H1 (cell line): ENCODE measurements around the gene OPCML. TPM values are rescaled to one million over a fixed set of nuclear protein-coding genes. Genes with fewer than 3 reads are reported as not detected.
A peak's percentile ranks its signal among the peaks of the same experiment; 100 is the strongest.

Source experiments
- CTCF ChIA-PET: fragments of 300-600 bp; sonication (Branson Sonifier 250); formaldehyde crosslinking; loops from one replicate; lab custom pipeline; 2021; ENCODE audit not compliant: partially characterized antibody; lab: Charles Lee
- POLR2A ChIA-PET: fragments of 300-600 bp; sonication (Branson Sonifier 250); formaldehyde crosslinking; loops from one replicate; lab custom pipeline; 2021; ENCODE audit warnings: inconsistent platforms; ENCODE audit not compliant: partially characterized antibody; lab: Charles Lee
- DNase-seq, 2 experiments: peaks; one replicate each; pipeline versions ENCODE4 v3.0.0 to v3.0.0-alpha.2; 2010 to 2022; ENCODE audit warnings: low spot score in 2 of 2, low read depth in 1 of 2, mixed read lengths in 1 of 2
- FAIRE-seq: peaks from 2 replicates; lab custom pipeline; 2011; peaks lifted over from hg19 to GRCh38; lab: Jason Lieb, UNC
- H2AFZ ChIP-seq: 2 replicates; pipeline ENCODE4 v1.8.1; 2012; ENCODE audit warnings: low read length, inconsistent platforms
- H2AK5ac ChIP-seq: 2 replicates; pipeline ENCODE4 v1.6.1; 2013; ENCODE audit warnings: low read depth, low read length
- H2BK120ac ChIP-seq: replicated peaks from 2 replicates; pipeline ENCODE3; 2013; ENCODE audit warnings: low read depth, low read length, inconsistent platforms
- H2BK12ac ChIP-seq: 2 replicates; pipeline ENCODE4 v1.6.1; 2013; ENCODE audit warnings: low read depth, low read length
- H2BK15ac ChIP-seq: 2 replicates; pipeline ENCODE4 v1.6.1; 2013; ENCODE audit warnings: low read length
- H2BK20ac ChIP-seq: 2 replicates; pipeline ENCODE4 v1.6.1; 2013; ENCODE audit warnings: low read length
- H2BK5ac ChIP-seq: 2 replicates; pipeline ENCODE4 v1.6.1; 2013; ENCODE audit warnings: low read depth, low read length
- H3K14ac ChIP-seq: 2 replicates; pipeline ENCODE4 v1.6.1; 2013; ENCODE audit warnings: inconsistent platforms; ENCODE audit not compliant: insufficient read length
- H3K18ac ChIP-seq: 2 replicates; pipeline ENCODE4 v1.6.1; 2013; ENCODE audit warnings: low read length; ENCODE audit errors: extremely low read depth
- H3K23ac ChIP-seq: 2 replicates; pipeline ENCODE4 v1.6.1; 2013; ENCODE audit warnings: inconsistent platforms; ENCODE audit not compliant: insufficient read length
- H3K23me2 ChIP-seq: 2 replicates; pipeline ENCODE4 v1.6.1; 2013; ENCODE audit warnings: low read depth, low read length
- H3K27ac ChIP-seq: 2 replicates; pipeline ENCODE4 v1.6.1; 2011; ENCODE audit warnings: low read depth, low read length, inconsistent platforms
- H3K27me3 ChIP-seq, 4 experiments: replicated peaks in 1 of 4; 1 replicate in 1 of 4; 2 replicates in 3 of 4; pipeline versions ENCODE4 v1.6.1 to v1.8.1; 2011 to 2013; ENCODE audit warnings: low read length in 3 of 4, mild to moderate bottlenecking in 3 of 4, inconsistent platforms in 2 of 4, mixed read lengths in 2 of 4, moderate library complexity in 1 of 4; ENCODE audit not compliant: control insufficient read depth in 3 of 4, insufficient read depth in 3 of 4; ENCODE audit errors: extremely low read depth in 1 of 4
- H3K36me3 ChIP-seq, 4 experiments: 2 replicates each; pipeline versions ENCODE4 v1.6.1 to v1.8.1; 2011 to 2013; ENCODE audit warnings: mild to moderate bottlenecking in 4 of 4, low read length in 3 of 4, moderate library complexity in 2 of 4, control low read depth in 1 of 4, inconsistent platforms in 1 of 4; ENCODE audit not compliant: insufficient read depth in 4 of 4, control insufficient read depth in 2 of 4
- H3K4ac ChIP-seq: replicated peaks from 2 replicates; pipeline ENCODE3; 2013; ENCODE audit warnings: low read length, low read depth, mixed read lengths, inconsistent platforms; ENCODE audit not compliant: insufficient read length
- H3K4me1 ChIP-seq, 4 experiments: replicated peaks in 1 of 4; 1 replicate in 1 of 4; 2 replicates in 3 of 4; pipeline versions ENCODE4 v1.6.1 to v1.8.1; 2011 to 2013; ENCODE audit warnings: low read length in 3 of 4, inconsistent platforms in 2 of 4, mixed read lengths in 1 of 4; ENCODE audit not compliant: insufficient read depth in 4 of 4, control insufficient read depth in 3 of 4
- H3K4me2 ChIP-seq, 2 experiments: 2 replicates each; pipeline versions ENCODE4 v1.6.1 to v1.8.1; 2011 to 2013; ENCODE audit warnings: low read depth in 2 of 2, low read length in 2 of 2, control low read depth in 1 of 2, inconsistent platforms in 1 of 2, mild to moderate bottlenecking in 1 of 2; ENCODE audit not compliant: insufficient read depth in 1 of 2
- H3K4me3 ChIP-seq, 4 experiments: fragments of 200-600, 300-600 bp in 1 of 4; sonication (generic), shearing (Covaris generic), sonication (Bioruptor Twin) in 1 of 4; 2 replicates each; pipeline versions ENCODE4 v1.5.1 to v1.8.1; 2011 to 2016; ENCODE audit warnings: low read length in 4 of 4, low read depth in 3 of 4, control low read depth in 2 of 4, inconsistent platforms in 2 of 4, mild to moderate bottlenecking in 2 of 4, mixed read lengths in 1 of 4, moderate library complexity in 1 of 4; ENCODE audit not compliant: insufficient read depth in 2 of 4; ENCODE audit errors: extremely low read depth in 1 of 4
- H3K56ac ChIP-seq: replicated peaks from 2 replicates; pipeline ENCODE3; 2013; ENCODE audit warnings: low read depth, mild to moderate bottlenecking, mixed read lengths, low read length, inconsistent platforms; ENCODE audit not compliant: insufficient read length
- H3K79me1 ChIP-seq: 2 replicates; pipeline ENCODE4 v1.6.1; 2013; ENCODE audit warnings: low read depth, low read length, control low read depth
- H3K79me2 ChIP-seq, 2 experiments: 2 replicates each; pipeline versions ENCODE4 v1.6.1 to v1.8.1; 2012 to 2013; ENCODE audit warnings: low read length in 2 of 2, mild to moderate bottlenecking in 2 of 2, inconsistent platforms in 1 of 2; ENCODE audit not compliant: insufficient read depth in 2 of 2, control insufficient read depth in 1 of 2
- H3K9ac ChIP-seq, 4 experiments: replicated peaks in 1 of 4; 1 replicate in 1 of 4; 2 replicates in 3 of 4; pipeline versions ENCODE4 v1.6.1 to v1.8.1; 2011 to 2013; ENCODE audit warnings: low read depth in 3 of 4, low read length in 3 of 4, control low read depth in 2 of 4, mild to moderate bottlenecking in 2 of 4, moderate library complexity in 2 of 4, inconsistent platforms in 1 of 4; ENCODE audit errors: extremely low read depth in 1 of 4
- H3K9me3 ChIP-seq, 2 experiments: 2 replicates each; pipeline versions ENCODE4 v1.6.1 to v1.8.1; 2012 to 2013; ENCODE audit warnings: mild to moderate bottlenecking in 2 of 2, moderate library complexity in 2 of 2, control low read depth in 1 of 2, inconsistent platforms in 1 of 2, low read depth in 1 of 2, low read length in 1 of 2, mixed read lengths in 1 of 2; ENCODE audit not compliant: insufficient read depth in 2 of 2
- H4K20me1 ChIP-seq, 2 experiments: replicated peaks in 1 of 2; 2 replicates each; pipeline versions ENCODE3 to v1.8.1; 2011 to 2013; ENCODE audit warnings: inconsistent platforms in 2 of 2, low read length in 2 of 2, mild to moderate bottlenecking in 1 of 2; ENCODE audit not compliant: insufficient read depth in 2 of 2, control insufficient read depth in 1 of 2
- H4K5ac ChIP-seq: 2 replicates; pipeline ENCODE4 v1.6.1; 2013; ENCODE audit warnings: low read length, low read depth, mixed read lengths, inconsistent platforms; ENCODE audit not compliant: insufficient read length
- H4K8ac ChIP-seq: 2 replicates; pipeline ENCODE4 v1.8.0; 2013; ENCODE audit warnings: mild to moderate bottlenecking, moderate library complexity, low read length, inconsistent platforms; ENCODE audit not compliant: insufficient read depth; ENCODE audit errors: extremely low read depth
- H4K91ac ChIP-seq: replicated peaks from 2 replicates; pipeline ENCODE3; 2013; ENCODE audit warnings: low read length, mixed read lengths, inconsistent platforms; ENCODE audit not compliant: insufficient read length
- BCL11A ChIP-seq, 2 experiments: IDR thresholded peaks; one replicate each; pipeline ENCODE4 v1.6.1; 2011; ENCODE audit warnings: low read depth in 2 of 2, low read length in 2 of 2, mild to moderate bottlenecking in 2 of 2
- CHD2 ChIP-seq: IDR thresholded peaks from 2 replicates; pipeline ENCODE4 v1.6.1; 2012; ENCODE audit warnings: low read length, improper control_type of control experiment
- CTBP2 ChIP-seq: IDR thresholded peaks from 2 replicates; pipeline ENCODE4 v1.7.0; 2011; ENCODE audit warnings: borderline replicate concordance, mild to moderate bottlenecking, moderate library complexity, mixed read lengths, low read length; ENCODE audit not compliant: insufficient read depth, insufficient read length
- EP300 ChIP-seq, 2 experiments: IDR thresholded peaks; 1 replicate in 1 of 2; 2 replicates in 1 of 2; pipeline ENCODE4 v1.6.1; 2011 to 2012; ENCODE audit warnings: low read depth in 2 of 2, low read length in 2 of 2, mild to moderate bottlenecking in 2 of 2, borderline replicate concordance in 1 of 2, inconsistent platforms in 1 of 2, moderate library complexity in 1 of 2
- HDAC2 ChIP-seq, 2 experiments: fragments of 300-600 bp in 1 of 2; sonication (generic) in 1 of 2; IDR thresholded peaks; 2 replicates each; pipeline ENCODE4 v1.6.1; 2011 to 2012; ENCODE audit warnings: low read depth in 2 of 2, low read length in 2 of 2, mild to moderate bottlenecking in 2 of 2, moderate library complexity in 2 of 2, borderline replicate concordance in 1 of 2, inconsistent platforms in 1 of 2
- RXRA ChIP-seq: IDR thresholded peaks from 2 replicates; pipeline ENCODE4 v1.6.1; 2011; ENCODE audit warnings: low read depth, mild to moderate bottlenecking, low read length, moderate library complexity; ENCODE audit not compliant: insufficient read depth
- YY1 ChIP-seq: IDR thresholded peaks from 2 replicates; pipeline ENCODE4 v1.6.1; 2011; ENCODE audit warnings: low read depth, mild to moderate bottlenecking, low read length
- WGBS, 2 experiments: shearing (Covaris generic) in 1 of 2; methylation state at CpG; one replicate each; pipeline versions ENCODE4 v1.1.6 to v1.1.7; 2013 to 2015; ENCODE audit warnings: low lambda C conversion rate in 2 of 2, mixed read lengths in 2 of 2, inconsistent platforms in 1 of 2, low coverage in 1 of 2, missing lambda C conversion rate in 1 of 2; ENCODE audit not compliant: insufficient replicate concordance in 2 of 2, insufficient coverage in 1 of 2, insufficient read length in 1 of 2; ENCODE audit errors: extremely low coverage in 1 of 2, missing lambda C conversion rate in 1 of 2; 5-methylcytosine and 5-hydroxymethylcytosine counted together
- polyA plus RNA-seq, 7 experiments: library from polyadenylated mRNA; depleted of rRNA in 3 of 7; stranded (reverse) in 5 of 7; unstranded in 2 of 7; fragments of >200 nt in 5 of 7; fragments of 200-250 nt in 2 of 7; gene quantifications; 1 replicate in 5 of 7; 2 replicates in 1 of 7; 4 replicates in 1 of 7; pipeline versions ENCODE4 v1.2.1 to v1.2.3, GENCODE V29; 2011 to 2013; ENCODE audit warnings: missing spikeins in 2 of 7, mixed read lengths in 2 of 7
- total RNA-seq: library from RNA; stranded (reverse); fragmentation: NEBNext Ultra II Directional; extraction: Animal tissue kit (Norgen Biotek cat#: 25700); gene quantifications from 2 replicates; pipeline ENCODE4 v1.2.1, GENCODE V29; 2021
- TF ChIP-seq, protein P1 (sequence below): IDR thresholded peaks from 2 replicates; pipeline ENCODE4 v1.6.1; 2011; ENCODE audit warnings: low read length, improper control_type of control experiment

Gene OPCML
- total and polyA plus RNA-seq, 2 of the 8 experiments (the other 6 are each of a cell fraction or from before 2014, with no cell fraction given) = 2.3 to 3.1 TPM

DNA sequence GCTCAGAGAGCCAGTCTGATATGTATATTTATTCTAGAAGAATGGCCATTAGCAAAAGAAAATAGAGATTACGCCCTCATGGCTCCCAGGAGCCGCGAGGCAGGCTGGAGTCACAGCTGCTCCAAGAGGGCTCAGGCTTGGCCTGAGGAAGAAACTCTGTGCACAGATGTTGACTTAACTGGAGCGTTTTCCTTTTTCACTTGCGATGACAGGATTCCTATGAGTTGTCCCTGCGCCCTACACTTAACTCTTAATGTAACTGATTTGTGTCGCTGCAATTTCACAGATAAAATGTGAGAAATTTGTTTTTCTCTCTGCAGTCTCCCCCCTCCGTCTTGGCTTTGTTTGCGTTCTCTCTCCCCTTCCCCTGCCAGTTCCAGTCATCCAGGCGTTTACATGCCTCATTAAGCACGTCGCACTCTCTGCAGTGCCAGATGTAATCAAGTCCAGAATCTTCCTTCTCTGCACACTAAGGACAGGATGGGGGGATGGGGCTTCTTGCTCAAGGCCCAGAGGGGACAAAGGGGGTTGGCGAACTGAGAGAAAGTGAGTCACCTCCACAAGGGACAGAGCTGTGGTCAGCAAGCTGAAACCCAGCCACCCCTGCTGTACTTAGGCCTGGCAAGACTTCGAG is 1101.8 kb downstream of the OPCML start:
- no peaks in the 10 kb centered on the region for H3K79me1 ChIP-seq
- no peak overlapping the region for H2BK5ac ChIP-seq
- no peak overlapping the region for H2BK15ac ChIP-seq
- FAIRE-seq = no peak
- no peak overlapping the region for H3K9ac ChIP-seq
- DNase-seq = no peak
- no peak overlapping the region for H3K4ac ChIP-seq
- WGBS, 2 experiments = 90% methylated on average over 13 of the region's 14 CpGs; no CpG with 5 or more reads in 1 of the 2 experiments
- H2AFZ ChIP-seq = 0 out of 2 replicates have a peak overlapping the region, but pooled peaks have one; percentile 3
- no peak overlapping the region for H3K4me3 ChIP-seq
- H2AK5ac ChIP-seq = no peak overlapping the region
- H3K4me2 ChIP-seq = no peak overlapping the region
- H2BK12ac ChIP-seq = peak overlapping the region; percentile 77; the same call in 1 of the 2 replicates
- peaks cover 0 to 9% (median under 1%) of the 10 kb centered on the region in 4 experiments; a peak in 2 of 7 replicates for H3K4me1 ChIP-seq
- no peak overlapping the region for H4K5ac ChIP-seq
- H3K23me2 ChIP-seq = no peaks in the 10 kb centered on the region
- H3K27me3 ChIP-seq = no peaks in the 10 kb centered on the region
- no peak overlapping the region for H3K27ac ChIP-seq
- no peak overlapping the region for H4K91ac ChIP-seq
- no peak overlapping the region for H2BK120ac ChIP-seq
- ChIA-PET CTCF (interaction anchor here (1.3 to 2.0 kb wide), 2 partner anchors 22 to 150 kb away, joined by 3 to 4 read pairs; no protein-coding TSS in a partner anchor), POLR2A (no interaction called here)
- H3K79me2 ChIP-seq = no peaks in the 10 kb centered on the region
- no peak overlapping the region for H3K56ac ChIP-seq
- no peak overlapping the region for H3K18ac ChIP-seq
- H2BK20ac ChIP-seq = no peak overlapping the region
- no peaks in the 10 kb centered on the region for H4K20me1 ChIP-seq
- no peaks in the 10 kb centered on the region for H3K36me3 ChIP-seq
- H3K14ac ChIP-seq = no peak overlapping the region
- no peak overlapping the region for H3K23ac ChIP-seq
- H4K8ac ChIP-seq = no peak overlapping the region
- H3K9me3 ChIP-seq = no peaks in the 10 kb centered on the region
- no peak for TF ChIP-seq YY1
- TF ChIP-seq, protein P1, sequence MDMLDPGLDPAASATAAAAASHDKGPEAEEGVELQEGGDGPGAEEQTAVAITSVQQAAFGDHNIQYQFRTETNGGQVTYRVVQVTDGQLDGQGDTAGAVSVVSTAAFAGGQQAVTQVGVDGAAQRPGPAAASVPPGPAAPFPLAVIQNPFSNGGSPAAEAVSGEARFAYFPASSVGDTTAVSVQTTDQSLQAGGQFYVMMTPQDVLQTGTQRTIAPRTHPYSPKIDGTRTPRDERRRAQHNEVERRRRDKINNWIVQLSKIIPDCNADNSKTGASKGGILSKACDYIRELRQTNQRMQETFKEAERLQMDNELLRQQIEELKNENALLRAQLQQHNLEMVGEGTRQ = no peak
- TF ChIP-seq CHD2 = no peak
- TF ChIP-seq CTBP2 = no peak
- no peak for TF ChIP-seq BCL11A (IDR thresholded peaks at IDR 0.05; ENCODE audit: low read depth in 2 of 2, low read length in 2 of 2)
- TF ChIP-seq RXRA = no peak
- no peak for TF ChIP-seq EP300 (IDR thresholded peaks at IDR 0.05; ENCODE audit: borderline replicate concordance in 1 of 2, low read depth in 2 of 2, low read length in 2 of 2)
- no peak for TF ChIP-seq HDAC2 (IDR thresholded peaks at IDR 0.05; ENCODE audit: borderline replicate concordance in 1 of 2, low read depth in 2 of 2, low read length in 2 of 2)
